HepG2 (cell line): Measurements from ENCODE around the gene PAPSS2. TPM values are rescaled to one million over a fixed set of nuclear protein-coding genes. Genes with fewer than 3 reads are reported as not detected.

ENCODE experiments used
- ATAC-seq: fragments of 200-7000 bp; cut with Tn5 transposase; 3 replicates; pipeline ENCODE4 v1.9.1; 2020; ENCODE audit warnings: mild to moderate bottlenecking, moderate library complexity
- BruUV-seq: library from RNA; stranded (reverse); fragments of 400-500 nt; replicated peaks from 2 replicates; lab custom pipeline; 2021; lab: Mats Ljungman, UMichigan
- CTCF ChIA-PET: fragments of 300-600 bp; formaldehyde crosslinking; extraction: SDS; loops from one replicate; lab custom pipeline; 2021; ENCODE audit warnings: low total read pairs, inconsistent platforms, low intra/inter-chr PET ratio; lab: Yijun Ruan, JAX
- POLR2A ChIA-PET: fragments of 350-600 bp; sonication (Branson Sonifier 250); formaldehyde crosslinking; loops from one replicate; lab custom pipeline; 2020; ENCODE audit warnings: antibody characterized with exemption, inconsistent platforms; lab: Yijun Ruan, JAX
- DNase-seq: peaks from one replicate; pipeline ENCODE4 v3.0.0-alpha.2; 2015; ENCODE audit warnings: low spot score
- FAIRE-seq: peaks from 3 replicates; lab custom pipeline; 2011; peaks lifted over from hg19 to GRCh38; lab: Jason Lieb, UNC
- H2AFZ ChIP-seq: one replicate; pipeline ENCODE4 v1.6.1; 2011; ENCODE audit warnings: low read length, inconsistent platforms
- H3K27ac ChIP-seq: fragments of 300-600 bp; 3 replicates; pipeline ENCODE4 v1.8.0; 2011; ENCODE audit warnings: mixed run types, mild to moderate bottlenecking, mixed read lengths, low read length, inconsistent platforms; ENCODE audit not compliant: insufficient read depth; ENCODE audit errors: extremely low read length
- H3K27me3 ChIP-seq, 2 experiments: fragments of 200-600 bp in 1 of 2; 2 replicates in 1 of 2; 3 replicates in 1 of 2; pipeline versions ENCODE4 v1.6.0 to v1.8.0; 2011; ENCODE audit warnings: low read length in 2 of 2, mild to moderate bottlenecking in 2 of 2, moderate library complexity in 2 of 2, inconsistent platforms in 1 of 2; ENCODE audit not compliant: insufficient read depth in 2 of 2, control insufficient read depth in 1 of 2
- H3K36me3 ChIP-seq, 2 experiments: fragments of 200-600 bp in 1 of 2; replicated peaks in 1 of 2; 2 replicates in 1 of 2; 3 replicates in 1 of 2; pipeline versions ENCODE4 v1.5.1 to v1.8.0; 2011; ENCODE audit warnings: low read length in 2 of 2, inconsistent platforms in 1 of 2; ENCODE audit not compliant: insufficient read depth in 2 of 2, control insufficient read depth in 1 of 2
- H3K4me1 ChIP-seq: 2 replicates; pipeline ENCODE4 v1.5.1; 2012; ENCODE audit warnings: low read length, inconsistent platforms; ENCODE audit not compliant: insufficient read depth
- H3K4me2 ChIP-seq: 2 replicates; pipeline ENCODE4 v1.6.0; 2011; ENCODE audit warnings: low read depth, low read length, inconsistent platforms
- H3K4me3 ChIP-seq, 3 experiments: fragments of 200-600 bp in 1 of 3; sonication (generic), shearing (Covaris generic) in 1 of 3; replicated peaks in 1 of 3; 2 replicates each; pipeline ENCODE4 v1.5.1; 2011 to 2016; ENCODE audit warnings: low read length in 3 of 3, inconsistent platforms in 2 of 3, low read depth in 2 of 3, mild to moderate bottlenecking in 2 of 3, control low read depth in 1 of 3, mixed read lengths in 1 of 3; ENCODE audit not compliant: insufficient read depth in 1 of 3
- H3K79me2 ChIP-seq: one replicate; pipeline ENCODE4 v1.6.1; 2011; ENCODE audit warnings: low read length, inconsistent platforms; ENCODE audit not compliant: insufficient read depth
- H3K9ac ChIP-seq: 2 replicates; pipeline ENCODE4 v1.6.0; 2011; ENCODE audit warnings: mild to moderate bottlenecking, low read depth, low read length, inconsistent platforms; ENCODE audit not compliant: insufficient read depth
- H3K9me3 ChIP-seq: 2 replicates; pipeline ENCODE4 v1.5.1; 2012; ENCODE audit warnings: mild to moderate bottlenecking, low read length
- H4K20me1 ChIP-seq: 2 replicates; pipeline ENCODE4 v1.6.0; 2011; ENCODE audit warnings: inconsistent platforms, mild to moderate bottlenecking, low read length, moderate library complexity; ENCODE audit not compliant: insufficient read depth
- ARNTL ChIP-seq: sonication (generic); formaldehyde crosslinking; IDR thresholded peaks from 2 replicates; pipeline ENCODE4 v1.4.0; 2020; ENCODE audit warnings: mild to moderate bottlenecking, missing genetic modification reagents
- ATF7-NPFF ChIP-seq: sonication (generic); formaldehyde crosslinking; IDR thresholded peaks from 2 replicates; pipeline ENCODE4 v1.8.1; 2023; ENCODE audit warnings: mild to moderate bottlenecking, low read depth, missing genetic modification reagents, moderate library complexity
- DRAP1 ChIP-seq: IDR thresholded peaks from 2 replicates; pipeline ENCODE4 v1.6.1; 2016; ENCODE audit warnings: missing genetic modification reagents, missing compliant biosample characterization
- ELK4 ChIP-seq: sonication (generic); formaldehyde crosslinking; IDR thresholded peaks from 2 replicates; pipeline ENCODE4 v1.9.0; 2021; ENCODE audit warnings: missing genetic modification reagents, borderline replicate concordance
- FIP1L1 ChIP-seq: fragments of 200-400 bp; formaldehyde crosslinking; IDR thresholded peaks from 2 replicates; pipeline ENCODE4 v1.6.1; 2018; ENCODE audit warnings: low read depth, mild to moderate bottlenecking, low read length, moderate library complexity, borderline replicate concordance; ENCODE audit not compliant: insufficient read depth
- FOXO4 ChIP-seq: sonication (generic); formaldehyde crosslinking; conservative IDR thresholded peaks from 2 replicates; pipeline ENCODE4 v1.8.1; 2023; ENCODE audit warnings: missing genetic modification reagents
- NFKB2 ChIP-seq: sonication (generic); formaldehyde crosslinking; IDR thresholded peaks from 2 replicates; pipeline ENCODE4 v1.4.0; 2020; ENCODE audit warnings: missing genetic modification reagents, borderline replicate concordance
- RERE ChIP-seq: IDR thresholded peaks from 2 replicates; pipeline ENCODE4 v1.6.1; 2016; ENCODE audit warnings: low read depth, missing genetic modification reagents, missing compliant biosample characterization
- TFAP4 ChIP-seq: sonication (generic); IDR thresholded peaks from 2 replicates; pipeline ENCODE4 v1.6.1; 2016; ENCODE audit warnings: low read depth, borderline replicate concordance
- ZBTB7B ChIP-seq: sonication (generic); formaldehyde crosslinking; IDR thresholded peaks from 2 replicates; pipeline ENCODE4 v1.4.0; 2020; ENCODE audit warnings: missing genetic modification reagents
- ZFP41 ChIP-seq: sonication (generic); formaldehyde crosslinking; IDR thresholded peaks from 2 replicates; pipeline ENCODE4 v1.4.0; 2020; ENCODE audit warnings: mild to moderate bottlenecking, missing genetic modification reagents, borderline replicate concordance
- ZNF557 ChIP-seq: sonication (generic); formaldehyde crosslinking; IDR thresholded peaks from 2 replicates; pipeline ENCODE4 v1.4.0; 2020; ENCODE audit warnings: missing genetic modification reagents
- ZSCAN20 ChIP-seq: sonication (generic); formaldehyde crosslinking; IDR thresholded peaks from 2 replicates; pipeline ENCODE4 v1.4.0; 2020; ENCODE audit warnings: missing genetic modification reagents, mild to moderate bottlenecking, borderline replicate concordance
- WGBS: methylation state at CpG from one replicate; pipeline ENCODE4 v1.1.6; 2017; ENCODE audit warnings: low lambda C conversion rate; 5-methylcytosine and 5-hydroxymethylcytosine counted together
- in situ Hi-C: cut with HindIII; loops from 2 replicates; pipeline ENCODE4 v1.10.0; 2017; ENCODE audit warnings: low pct_unique_long_range_greater_than_20kb; ENCODE audit not compliant: extremely low pct_ligation_motif_present
- intact Hi-C: fragments of 100-400 bp; cut with micrococcal nuclease; formaldehyde crosslinking; loops from one replicate; pipeline ENCODE4 v1.10.0; 2022; ENCODE audit not compliant: unreplicated experiment
- polyA plus RNA-seq, 8 experiments: library from polyadenylated mRNA; depleted of rRNA in 3 of 8; stranded (reverse) in 7 of 8; unstranded in 1 of 8; fragments of >200 nt; fragmentation: Illumina TruSeq in 4 of 8; extraction: Trizol in 4 of 8; gene quantifications; 2 replicates each; pipeline versions ENCODE4 v1.2.1 to v1.2.3, GENCODE V29; 2011 to 2016; ENCODE audit warnings: low read depth in 4 of 8, missing spikeins in 1 of 8, mixed read lengths in 1 of 8; ENCODE audit not compliant: insufficient read depth in 1 of 8
- total RNA-seq, 5 experiments: library from RNA; depleted of rRNA; stranded (reverse); fragments of >200 nt; fragmentation: Illumina TruSeq; extraction: Trizol; gene quantifications; 2 replicates each; pipeline ENCODE4 v1.2.3, GENCODE V29; 2016; ENCODE audit warnings: low read depth in 1 of 5

Gene PAPSS2
- total and polyA plus RNA-seq, 2 of the 13 experiments (the other 11 are each of a cell fraction or from before 2014, with no cell fraction given): 0.11 to 0.12 TPM

GRCh38 chr10:87646935-87647334, 12.7 kb upstream of the PAPSS2 start:
- Histone ChIP-seq H4K20me1 (no peaks in the 10 kb centered on the region), H3K27me3 (no peaks in the 10 kb centered on the region; a peak in 1 of 5 replicates), H3K9ac (no peak overlapping the region), H3K4me3 (no peak overlapping the region), H3K4me2 (peak overlapping the region; percentile 28; the same call in 1 of the 2 replicates), H2AFZ (no peak overlapping the region), H3K9me3 (no peaks in the 10 kb centered on the region), H3K79me2 (no peaks in the 10 kb centered on the region), H3K36me3 (no peaks in the 10 kb centered on the region), H3K4me1 (peaks cover 19% of the 10 kb centered on the region), H3K27ac (no peak overlapping the region)
- TF ChIP-seq ZBTB7B (CRISPR knock-in tag): no peak
- TF ChIP-seq FIP1L1: no peak
- no peak for TF ChIP-seq FOXO4 (CRISPR knock-in tag)
- no peak for TF ChIP-seq RERE (CRISPR knock-in tag)
- TF ChIP-seq DRAP1 (CRISPR knock-in tag): no peak
- no peak for TF ChIP-seq ELK4 (CRISPR knock-in tag)
- TF ChIP-seq ARNTL (CRISPR knock-in tag): no peak
- no peak for TF ChIP-seq ZNF557
- no peak for TF ChIP-seq ZSCAN20 (CRISPR knock-in tag)
- no peak for TF ChIP-seq ZFP41 (CRISPR knock-in tag)
- no peak for TF ChIP-seq ATF7-NPFF (CRISPR knock-in tag)
- TF ChIP-seq TFAP4: no peak
- no peak for TF ChIP-seq NFKB2 (CRISPR knock-in tag)
- 10% methylated on average over 2 of the region's 2 CpGs for WGBS
- FAIRE-seq (no peak), DNase-seq (no peak), ATAC-seq (peak; percentile 48; the same call in 2 of the 3 replicates)
- ChIA-PET POLR2A (no interaction called here), CTCF (no interaction called here)
- intact Hi-C loops (no loop called here), in situ Hi-C loops (no loop called here)
- BruUV-seq: no TSS peak
